ENCODE measurements around the gene GSC2.

Gene GSC2

DNA sequence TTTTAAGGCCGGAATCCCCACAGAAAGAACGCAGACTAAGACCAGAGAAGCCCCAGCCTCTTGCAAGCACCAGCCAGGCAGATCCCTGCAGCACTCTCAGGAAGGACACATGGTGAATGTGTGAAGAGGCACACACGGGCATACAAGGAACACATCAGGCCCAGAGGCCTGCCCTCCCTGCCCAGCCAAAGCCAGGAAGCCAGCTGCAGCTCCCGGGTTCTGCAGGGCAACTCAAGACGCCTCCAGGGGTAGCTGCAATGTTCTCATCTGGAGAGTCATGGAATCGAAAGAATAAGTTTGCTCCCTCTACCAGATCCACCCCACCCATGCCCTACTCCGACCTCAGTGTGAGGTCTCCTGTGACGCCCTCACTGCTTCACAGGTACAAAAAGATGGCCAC lies 30.1 kb downstream of the GSC2 start:
- DNase-seq (ENCODE audit: low spot score), result no peak

DNA sequence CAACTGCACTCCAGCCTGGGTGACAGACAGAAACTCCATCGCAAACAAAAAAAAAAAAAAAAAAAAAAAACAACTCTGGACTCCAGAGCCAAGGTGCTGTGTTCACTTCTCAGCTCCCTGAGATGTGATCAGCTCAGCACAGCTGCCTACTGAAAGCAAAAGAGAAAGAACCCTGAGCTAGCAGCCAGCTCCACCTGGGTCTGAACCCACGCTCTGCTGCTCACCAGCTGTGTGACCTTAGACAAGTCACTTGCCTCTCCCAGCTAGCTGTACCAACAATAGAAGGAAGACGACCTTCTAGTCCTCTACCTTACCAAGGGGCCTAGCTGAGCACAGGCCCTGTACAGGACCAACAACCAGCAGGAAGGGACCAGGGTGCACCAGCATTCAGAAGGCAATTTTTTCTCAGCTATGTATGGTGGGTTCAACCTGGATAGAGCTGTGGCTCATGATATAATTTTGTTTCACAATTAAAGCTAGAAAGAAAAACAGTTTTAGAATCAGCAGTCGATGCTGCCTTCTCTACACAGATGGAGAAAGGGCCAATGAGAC lies 31.7 kb downstream of the GSC2 start:
- DNase-seq (ENCODE audit: low spot score), result no peak

DNA sequence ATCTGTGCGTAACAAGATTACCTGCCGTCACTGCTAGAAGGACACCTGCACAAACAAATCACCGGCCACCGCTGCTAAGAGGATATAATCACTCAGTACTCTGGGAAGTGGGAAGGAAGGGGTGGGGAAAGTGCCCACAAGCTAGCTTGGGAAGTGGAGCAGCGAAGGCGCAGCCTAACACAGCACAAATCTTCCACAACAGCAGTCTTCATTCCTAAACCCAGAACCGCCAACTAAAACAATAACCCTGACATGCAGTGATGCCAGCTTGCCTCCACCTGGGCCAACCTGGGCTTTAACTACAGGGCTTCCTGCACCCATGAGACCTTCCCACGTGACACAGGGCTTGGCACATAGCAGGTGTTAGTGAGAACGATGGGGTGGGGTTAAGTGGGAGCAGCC lies 33.0 kb downstream of the GSC2 start:
- no peak for DNase-seq (ENCODE audit: low spot score)

DNA sequence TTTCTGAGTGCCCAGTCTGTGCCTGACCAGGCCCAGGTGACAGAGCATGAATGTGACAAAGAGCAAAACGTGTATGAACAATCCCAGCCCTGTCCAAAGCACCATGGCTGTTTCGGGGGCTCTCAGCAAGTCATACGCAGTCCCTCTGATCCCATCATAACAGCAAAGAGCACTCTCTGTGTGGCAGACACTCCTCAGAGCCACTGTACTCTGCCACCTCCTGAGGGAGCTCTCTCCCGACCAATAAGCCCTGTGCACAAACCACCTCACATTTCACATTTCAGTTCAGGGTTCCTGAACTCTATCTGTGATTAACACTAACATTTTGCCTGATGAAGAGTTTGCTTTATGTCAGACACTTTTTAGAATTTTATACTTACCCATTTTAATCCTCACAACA lies 34.5 kb downstream of the GSC2 start:
- no peak for DNase-seq (ENCODE audit: low spot score)

DNA sequence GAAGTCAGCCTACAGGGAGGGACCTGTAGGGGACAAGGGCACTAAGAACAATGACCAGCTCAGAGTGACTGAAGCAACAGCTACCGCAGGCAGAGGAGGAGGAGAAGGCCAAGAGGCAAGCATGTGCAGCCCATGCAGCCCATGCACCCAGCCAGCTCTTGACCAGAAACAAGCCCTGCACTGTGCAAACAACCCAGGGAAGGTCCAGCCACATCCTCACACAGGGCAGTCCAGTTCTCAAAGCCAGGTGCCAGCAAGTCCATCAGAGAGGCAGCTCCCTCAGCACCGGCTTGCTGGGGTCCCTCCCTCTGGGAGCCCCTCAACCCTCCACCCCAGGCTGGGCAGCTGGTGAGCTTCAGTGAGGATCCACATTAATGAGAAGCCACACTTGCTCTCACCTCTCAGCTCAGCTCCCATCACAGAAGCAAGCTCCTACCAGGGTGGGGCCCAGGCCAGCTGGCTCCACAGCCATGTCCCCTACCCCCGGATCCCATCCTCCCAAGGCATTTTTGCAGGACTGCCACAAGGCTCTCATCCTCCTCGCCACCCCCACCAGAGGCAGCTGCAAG lies 35.0 kb downstream of the GSC2 start:
- no peak for DNase-seq (ENCODE audit: low spot score)

DNA sequence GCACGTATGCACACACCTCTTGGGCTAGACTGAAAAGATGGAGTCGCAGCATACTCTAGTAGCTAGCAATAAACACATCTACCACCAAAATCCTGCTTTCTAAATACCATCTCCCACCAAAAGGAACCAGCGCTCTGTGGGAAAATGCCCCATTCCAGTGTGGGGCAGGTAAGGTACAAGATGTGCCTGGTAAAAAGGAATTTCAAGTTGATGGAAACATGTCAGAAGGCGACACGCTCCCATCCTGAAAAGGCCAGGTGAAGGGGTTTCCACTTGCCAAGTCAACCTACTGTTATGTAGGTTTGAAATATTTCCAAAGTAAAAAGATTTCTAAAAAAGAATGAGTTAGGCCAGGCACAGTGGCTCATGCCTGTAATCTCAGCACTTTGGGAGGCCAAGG lies 36.7 kb downstream of the GSC2 start:
- DNase-seq (ENCODE audit: low spot score), result no peak

DNA sequence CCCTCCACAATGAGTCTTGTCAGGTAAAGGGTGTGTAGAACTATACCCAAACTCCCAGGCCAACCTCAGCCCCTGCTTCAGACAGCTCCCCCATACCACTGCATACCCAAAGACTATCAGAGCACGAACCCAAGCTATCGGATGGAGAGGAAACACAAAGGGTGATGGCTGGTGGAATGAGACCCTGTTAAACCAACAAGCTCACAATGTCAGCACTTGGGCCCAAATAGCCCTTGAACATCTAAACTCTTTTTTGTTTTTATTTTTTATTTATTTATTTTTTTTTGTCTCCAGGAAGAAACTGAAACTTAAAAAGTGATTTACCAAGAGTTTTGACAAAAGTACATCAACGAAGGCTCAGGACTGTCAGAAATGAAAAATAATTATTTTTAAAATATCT lies 38.5 kb downstream of the GSC2 start:
- DNase-seq (ENCODE audit: low spot score), result no peak

DNA sequence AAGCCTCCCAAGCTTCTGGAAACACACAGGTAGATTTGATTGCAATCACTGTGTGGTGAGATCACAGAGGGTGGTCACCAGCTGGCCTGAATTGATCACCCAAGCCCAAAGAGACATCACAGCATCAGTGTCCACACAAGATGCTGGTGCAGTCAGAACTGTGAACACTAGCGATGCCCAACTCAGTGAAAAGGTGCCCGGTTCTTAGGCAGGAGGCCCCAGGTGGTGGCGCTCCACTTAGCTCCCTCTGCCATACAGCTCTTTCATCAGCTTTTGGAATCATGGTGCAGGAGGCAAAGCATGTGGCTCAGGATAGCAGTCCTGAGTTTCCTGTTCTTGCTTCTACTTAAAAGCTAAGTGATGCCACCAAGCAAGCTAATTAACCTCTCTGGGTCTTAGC lies 39.0 kb downstream of the GSC2 start:
- no peak for DNase-seq (ENCODE audit: low spot score)

DNA sequence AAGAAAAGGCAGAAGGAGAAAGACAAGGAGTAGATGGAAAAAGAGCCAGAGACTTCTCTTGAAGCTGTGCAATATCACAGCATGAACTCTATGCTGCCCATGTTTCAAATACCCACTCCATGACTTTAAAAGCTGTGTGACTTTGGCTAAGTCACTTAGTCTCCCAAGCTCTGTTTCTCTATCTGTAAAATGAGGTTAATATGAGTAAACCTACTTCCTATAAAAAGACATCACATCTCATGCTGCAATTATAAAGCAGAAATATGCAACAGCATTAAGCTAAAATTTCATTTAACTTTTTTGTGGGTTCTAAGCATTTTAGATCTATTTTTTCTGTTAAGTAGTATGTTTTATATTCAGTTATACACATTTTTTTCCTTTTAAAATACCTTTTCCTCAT lies 39.4 kb downstream of the GSC2 start:
- DNase-seq (ENCODE audit: low spot score), result no peak

DNA sequence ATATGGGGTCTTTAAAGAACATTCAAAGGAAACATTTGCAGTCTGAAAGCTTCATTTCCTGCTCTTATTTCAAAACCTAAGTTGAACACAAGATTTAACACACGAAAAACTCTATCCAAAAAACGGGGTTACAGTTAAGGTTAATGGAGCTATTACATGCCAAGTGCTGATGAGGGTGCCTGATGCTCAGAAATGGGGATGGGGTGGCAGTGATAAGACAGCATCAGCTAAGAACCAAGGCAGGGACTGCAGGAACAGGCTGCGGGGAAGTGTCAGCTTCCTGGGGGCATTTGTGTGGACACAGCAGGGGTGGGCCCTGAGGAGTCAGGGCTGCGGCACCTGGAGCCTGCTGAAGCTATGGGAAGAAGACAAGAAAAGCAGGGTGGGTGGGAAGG lies 40.0 kb downstream of the GSC2 start:
- DNase-seq (ENCODE audit: low spot score), result no peak

DNA sequence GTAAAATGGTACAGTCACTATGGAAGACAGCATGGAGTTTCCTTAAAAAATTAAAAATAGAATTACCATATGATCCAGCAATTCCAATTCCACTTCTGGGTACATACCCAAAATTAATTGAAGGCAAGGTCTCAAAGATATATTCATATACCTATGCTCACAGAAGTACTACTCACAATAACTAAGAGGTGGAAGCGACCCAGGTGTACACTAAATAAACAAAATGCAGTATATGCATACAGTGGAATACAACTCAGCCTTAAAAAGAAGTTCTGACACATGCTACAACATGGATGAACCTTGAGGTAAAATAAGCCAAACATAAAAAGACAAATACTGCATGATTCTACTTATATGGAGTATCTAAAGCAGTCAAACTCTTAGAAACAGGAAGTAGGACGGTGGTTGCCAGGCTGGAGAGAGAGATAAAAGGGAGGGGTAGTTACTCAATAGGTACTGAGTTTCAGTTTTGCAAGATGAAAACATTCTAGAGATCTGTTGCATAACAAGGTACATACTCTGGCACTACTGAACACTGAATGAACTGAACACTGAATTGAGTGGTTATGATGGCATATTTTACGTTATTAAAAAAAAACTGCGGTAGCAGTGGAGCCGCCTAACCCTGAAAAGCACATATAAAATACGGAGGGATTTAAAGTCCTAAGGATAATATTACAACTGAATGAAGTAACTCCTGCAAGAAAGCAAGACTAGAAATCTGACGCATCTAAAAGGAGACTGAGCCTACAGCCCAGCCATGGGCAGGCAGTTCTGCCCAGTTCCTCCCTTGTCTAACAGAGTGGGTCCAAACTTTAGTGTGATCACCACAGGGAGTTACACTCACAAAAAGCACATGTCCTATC lies 40.7 kb downstream of the GSC2 start:
- DNase-seq (ENCODE audit: low spot score), result no peak

DNA sequence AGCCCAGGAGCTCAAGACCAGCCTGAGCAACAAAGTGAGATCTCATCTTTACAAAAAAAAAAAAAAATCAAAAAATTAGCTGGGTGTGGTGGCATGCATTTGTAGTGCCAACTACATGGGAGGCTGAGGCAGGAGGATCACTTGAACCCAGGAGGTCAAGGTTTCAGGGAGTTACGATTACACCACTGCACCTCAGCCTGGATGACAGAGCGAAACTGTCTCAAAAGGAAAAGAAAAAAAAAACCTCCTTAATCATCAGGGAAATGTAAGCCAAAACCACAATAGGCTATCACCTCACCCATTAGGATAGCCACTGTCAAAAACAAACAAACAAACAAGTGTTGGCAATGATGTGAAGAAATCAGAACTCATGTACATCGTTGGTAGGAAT lies 41.3 kb downstream of the GSC2 start:
- no peak for DNase-seq (ENCODE audit: low spot score)

DNA sequence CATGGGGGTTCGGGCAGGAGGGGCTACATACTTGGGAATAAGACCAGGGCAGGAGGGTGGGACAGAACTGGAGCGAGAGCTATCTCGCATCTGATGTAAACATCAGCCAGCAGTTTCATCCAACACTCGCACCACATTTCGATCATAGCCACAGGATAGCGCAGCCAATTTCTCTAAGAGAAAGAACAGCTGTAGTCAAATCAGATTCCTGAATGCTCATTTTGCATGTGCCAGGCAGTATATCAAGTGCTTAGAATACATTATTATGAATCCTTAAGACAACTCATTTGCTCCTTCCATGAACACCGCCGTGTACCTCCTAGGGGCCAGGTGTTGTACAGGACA lies 42.4 kb downstream of the GSC2 start:
- DNase-seq (ENCODE audit: low spot score), result no peak

DNA sequence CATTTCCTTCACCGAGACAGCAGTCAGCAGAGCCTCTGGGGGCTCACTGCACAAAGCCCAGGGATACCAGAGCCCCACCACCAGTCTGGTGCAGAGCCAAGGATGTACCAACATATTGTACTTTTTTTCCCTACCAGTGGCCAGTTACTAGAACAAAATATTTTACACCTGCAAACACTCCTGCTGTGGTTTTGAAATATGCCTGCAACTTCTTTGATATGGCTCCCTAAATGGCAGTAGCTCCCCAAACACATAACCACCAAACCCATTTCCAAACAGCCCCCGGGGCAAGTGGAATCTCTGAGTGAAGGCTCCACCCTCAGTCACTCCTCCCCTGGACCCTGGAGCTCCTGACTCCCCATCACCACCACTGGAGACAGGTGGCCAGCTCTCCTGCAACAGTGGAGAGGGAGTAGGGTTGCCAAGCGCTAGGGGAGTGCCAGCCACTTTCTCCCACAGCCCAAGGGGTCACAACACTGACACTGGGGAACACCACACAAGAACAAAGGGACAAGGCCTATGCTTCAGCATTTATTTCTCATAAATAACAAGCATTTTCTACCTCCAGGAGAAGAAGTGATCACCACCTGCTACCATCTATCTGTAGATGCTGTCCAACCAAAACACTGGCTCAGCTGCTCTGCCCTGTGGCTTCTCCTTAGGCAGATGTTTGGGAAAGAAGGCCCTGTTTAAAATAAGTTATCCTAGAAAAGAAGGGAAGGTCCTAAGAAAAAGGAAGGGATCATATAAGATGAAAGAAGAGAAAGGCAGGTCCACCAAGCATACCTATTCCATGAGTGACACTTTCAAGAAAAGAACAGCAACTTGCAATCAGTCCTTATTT lies 43.0 kb downstream of the GSC2 start:
- DNase-seq (ENCODE audit: low spot score), result no peak

DNA sequence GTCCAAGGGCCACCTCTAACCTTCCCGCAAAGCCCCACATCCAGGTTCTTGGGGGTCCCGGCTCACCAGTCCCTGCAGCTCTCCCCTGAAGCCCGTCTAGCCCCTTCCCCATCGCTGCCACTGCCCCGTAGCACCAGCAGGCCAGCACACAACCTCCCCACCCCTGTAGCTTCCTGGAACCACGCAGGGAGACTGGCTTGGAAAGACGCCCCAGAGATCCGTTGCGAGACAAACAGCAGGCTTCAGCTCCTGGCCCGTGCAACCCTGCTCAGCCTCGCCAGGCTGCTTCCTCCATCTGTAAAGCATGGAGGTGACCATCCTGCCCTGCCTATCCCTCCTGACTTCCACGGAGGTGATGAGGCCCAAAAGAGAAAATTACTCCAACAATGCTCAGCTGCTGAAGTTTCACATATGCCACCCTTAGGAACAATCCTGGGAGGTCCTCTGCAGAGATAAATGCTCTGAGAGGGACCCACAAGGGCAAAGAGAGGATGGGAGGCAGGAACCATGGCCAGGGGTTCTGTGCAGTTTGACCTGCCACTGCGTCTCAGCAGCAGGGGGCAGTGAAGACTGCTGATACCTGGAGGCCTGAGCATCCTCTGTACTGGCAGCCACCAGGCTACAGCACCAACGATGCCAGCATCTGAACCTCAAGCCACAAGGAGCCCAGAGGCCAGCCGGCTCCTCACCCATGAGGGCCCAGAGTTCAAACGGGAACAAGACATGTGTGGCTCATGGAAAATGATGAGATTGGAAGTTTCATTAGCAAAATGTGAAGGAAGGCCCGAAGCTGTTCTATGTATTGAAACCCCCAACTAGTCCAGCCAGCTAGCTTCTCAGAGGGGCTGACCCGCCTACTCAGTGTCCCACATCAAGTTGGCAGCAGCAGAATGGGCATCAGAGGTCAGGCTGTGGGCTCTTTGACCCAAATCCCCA lies 44.0 kb downstream of the GSC2 start:
- DNase-seq (ENCODE audit: low spot score), result peak; percentile 52

DNA sequence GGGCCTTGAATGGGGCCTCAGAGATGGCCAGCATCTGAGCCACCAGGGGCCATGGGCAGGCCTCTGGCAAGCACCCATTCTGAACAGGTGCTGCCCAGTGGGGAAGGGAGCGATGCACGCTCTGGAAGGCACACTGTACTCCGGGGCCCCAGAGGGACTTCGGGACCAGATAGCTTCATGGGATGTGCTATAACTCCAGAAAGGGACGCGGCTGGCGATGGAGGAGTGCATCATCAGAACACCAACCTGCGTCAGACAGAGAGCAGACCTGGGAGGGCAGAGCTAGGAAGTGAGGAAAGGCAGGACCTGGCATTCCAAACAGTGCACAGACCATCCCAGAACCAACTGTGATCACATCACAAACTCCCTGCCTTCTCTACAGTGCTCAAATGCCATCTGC lies 44.6 kb downstream of the GSC2 start:
- DNase-seq (ENCODE audit: low spot score), result no peak

DNA sequence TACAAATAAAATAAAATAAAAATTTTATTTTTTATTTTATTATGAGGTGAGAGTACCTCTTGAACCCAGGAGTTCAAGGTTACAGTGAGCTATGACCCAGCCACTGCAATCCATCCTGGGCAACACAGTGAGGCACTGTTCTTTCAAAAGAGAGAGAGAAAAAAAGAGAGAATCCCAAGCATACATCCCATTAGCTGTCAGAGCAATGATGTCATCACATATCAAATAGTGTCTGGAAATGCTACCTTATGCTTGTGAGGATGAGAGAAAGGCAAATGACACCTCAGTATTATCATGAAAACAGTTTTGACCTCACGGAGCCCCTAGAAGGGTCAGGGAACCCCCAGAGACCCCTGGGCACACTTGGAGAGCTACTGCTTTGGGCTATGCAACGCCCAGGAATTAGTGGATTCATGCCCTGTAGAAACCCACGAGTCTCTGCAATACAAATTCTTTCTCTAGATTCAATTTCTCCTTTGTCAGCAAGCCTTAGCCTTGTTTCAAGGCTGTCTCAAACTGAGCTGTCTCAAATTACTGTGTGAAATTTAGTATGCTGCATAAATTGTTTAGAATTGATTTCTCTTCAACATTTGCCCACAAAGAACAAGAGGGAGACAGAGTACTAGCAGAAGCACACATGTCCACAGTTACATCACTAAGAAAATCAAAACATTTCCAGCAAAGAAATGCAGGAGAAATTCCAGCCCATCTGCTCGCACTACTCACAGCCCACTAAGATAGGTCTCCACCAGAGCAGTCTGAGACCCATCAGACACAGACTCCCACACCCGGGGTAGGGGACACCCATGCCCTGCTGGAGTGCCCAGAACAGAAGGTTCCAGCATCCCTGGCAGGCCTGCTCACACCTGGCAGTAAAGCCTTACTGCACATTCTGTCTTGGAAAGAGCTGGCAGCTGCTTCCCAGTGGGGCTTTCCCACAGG lies 45.9 kb downstream of the GSC2 start:
- DNase-seq (ENCODE audit: low spot score), result no peak

DNA sequence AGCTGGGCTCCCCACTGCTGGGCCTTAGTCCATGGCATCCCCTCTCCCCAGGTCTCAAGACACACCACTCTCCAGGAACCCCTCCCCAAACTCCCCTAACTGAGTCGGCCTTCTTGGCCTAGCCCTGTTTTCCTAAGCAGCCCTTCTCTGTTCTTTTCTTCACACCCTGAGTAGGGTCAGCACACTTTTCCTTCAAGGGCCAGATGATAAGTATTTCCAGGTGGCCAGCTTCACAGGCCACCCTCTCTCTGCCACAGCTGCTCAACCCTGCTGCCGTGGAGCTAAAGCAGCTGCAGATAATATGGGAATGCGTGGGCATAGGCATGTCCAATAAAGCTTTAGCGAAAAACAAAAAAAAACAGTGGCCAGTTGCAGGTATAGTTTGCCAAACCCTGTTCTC lies 51.9 kb downstream of the GSC2 start:
- DNase-seq (ENCODE audit: low spot score), result no peak

DNA sequence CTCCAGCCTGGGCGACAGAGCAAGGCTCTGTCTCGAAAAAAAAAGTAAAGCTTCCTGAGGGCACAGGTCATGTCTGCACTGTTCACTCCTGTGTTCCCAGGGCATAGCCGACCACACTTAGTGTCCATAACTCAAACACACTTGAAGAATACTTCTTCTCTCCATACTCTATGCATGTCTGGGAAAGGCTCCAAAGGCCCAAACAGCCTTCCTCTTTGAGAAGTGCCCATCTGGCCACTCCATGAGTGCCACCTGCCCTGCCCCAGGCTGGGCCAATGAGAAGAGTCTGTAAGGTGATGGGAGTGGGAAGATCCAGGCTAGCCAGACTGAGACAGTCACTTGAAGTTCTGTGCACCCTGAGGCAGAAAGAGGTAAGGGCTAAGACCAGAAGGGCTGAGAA lies 52.6 kb downstream of the GSC2 start:
- no peak for DNase-seq (ENCODE audit: low spot score)

All from iPS-NIHi11 (cell line).